SK-N-SH (cell line): ENCODE data around the gene ZNF79.

Experiments used
- CHD2 ChIP-seq: fragments of 150-350 bp; IDR thresholded peaks from 2 replicates; pipeline ENCODE4 v1.6.1; 2018; ENCODE audit warnings: low read length; ENCODE audit not compliant: partially characterized antibody
- CTCF ChIP-seq: fragments of 200-600 bp; sonication (generic); IDR thresholded peaks from 2 replicates; pipeline ENCODE4 v1.6.1; 2017; ENCODE audit warnings: antibody characterized with exemption, mild to moderate bottlenecking, moderate library complexity
- EZH2phosphoT487 ChIP-seq: fragments of 200-600 bp; sonication (generic); IDR thresholded peaks from 2 replicates; pipeline ENCODE4 v1.6.1; 2017; ENCODE audit warnings: low read depth, mixed run types, mild to moderate bottlenecking, antibody characterized with exemption, moderate library complexity, borderline replicate concordance
- JUND ChIP-seq: IDR thresholded peaks from 2 replicates; pipeline ENCODE4 v1.4.0; 2012
- MXI1 ChIP-seq: IDR thresholded peaks from 2 replicates; pipeline ENCODE4 v1.6.1; 2012; ENCODE audit warnings: mild to moderate bottlenecking, low read depth, low read length, improper control_type of control experiment
- POLR2AphosphoS5 ChIP-seq: IDR thresholded peaks from 2 replicates; pipeline ENCODE4 v1.6.1; 2012; ENCODE audit warnings: low read depth, low read length
- RAD21 ChIP-seq: IDR thresholded peaks from 2 replicates; pipeline ENCODE4 v1.6.1; 2012; ENCODE audit warnings: mild to moderate bottlenecking, low read length
- REST ChIP-seq: IDR thresholded peaks from 2 replicates; pipeline ENCODE4 v1.6.1; 2012; ENCODE audit warnings: mild to moderate bottlenecking, low read depth, low read length, moderate library complexity
- TAF1 ChIP-seq: IDR thresholded peaks from 2 replicates; pipeline ENCODE4 v1.6.1; 2012; ENCODE audit warnings: low read depth, mild to moderate bottlenecking, low read length, moderate library complexity, borderline replicate concordance
- TCF12 ChIP-seq: IDR thresholded peaks from 2 replicates; pipeline ENCODE4 v1.4.0; 2012
- YY1 ChIP-seq: IDR thresholded peaks from 2 replicates; pipeline ENCODE4 v1.4.0; 2012; ENCODE audit warnings: low read depth, mild to moderate bottlenecking
- ZBTB33 ChIP-seq: IDR thresholded peaks from 2 replicates; pipeline ENCODE4 v1.4.0; 2012; ENCODE audit warnings: low read depth, borderline replicate concordance

GRCh38 chr9:127492616-127493015 lies 68.4 kb downstream of the ZNF79 start:
- TF ChIP-seq RAD21 (no peak), ZBTB33 (no peak), TAF1 (no peak), CTCF (no peak), REST (no peak), YY1 (no peak), TCF12 (no peak), POLR2AphosphoS5 (no peak), EZH2phosphoT487 (no peak), CHD2 (no peak), JUND (no peak), MXI1 (no peak)
